ENCODE measurements around the gene LNPEP. TPM values are rescaled to one million over a fixed set of nuclear protein-coding genes. Genes with fewer than 3 reads are reported as not detected.

LNPEP gene
- total RNA-seq, 2 experiments from 2014 or later: 79.1 to 116 TPM

GRCh38 chr5:97004423-97005060, 68.7 kb downstream of the LNPEP start:
- Histone ChIP-seq H3K79me2 (ENCODE audit: insufficient read depth, low read depth, low read length) (no peaks in the 10 kb centered on the region), H3K36me3 (ENCODE audit: insufficient read depth, low read length) (peaks cover 80% of the 10 kb centered on the region), H3K9me3 (ENCODE audit: low read length) (no peaks in the 10 kb centered on the region), H3K4me1 (ENCODE audit: insufficient read depth, low read length, poor library complexity, severe bottlenecking) (peaks cover 21% of the 10 kb centered on the region), H3K4me3 (ENCODE audit: low read depth, low read length, poor library complexity, severe bottlenecking) (no peak overlapping the region), H3K9me2 (ENCODE audit: insufficient read depth, low read length) (no peaks in the 10 kb centered on the region), H3K4me2 (ENCODE audit: low read length) (no peak overlapping the region), H2AFZ (ENCODE audit: low read length) (no peak overlapping the region), H4K20me1 (ENCODE audit: insufficient read depth, low read length) (no peaks in the 10 kb centered on the region), H3K27ac (ENCODE audit: low read depth, low read length, poor library complexity, severe bottlenecking) (no peak overlapping the region)
- no peak for DNase-seq (ENCODE audit: low spot score)
- BruUV-seq (replicated peaks): no TSS peak
- intact Hi-C loops (cut with micrococcal nuclease; ENCODE audit: unreplicated experiment): no loop called here
- no peak for TF ChIP-seq EZH2phosphoT487 (IDR thresholded peaks at IDR 0.05; ENCODE audit: borderline replicate concordance, low read depth, low read length)
- TF ChIP-seq, protein P1, sequence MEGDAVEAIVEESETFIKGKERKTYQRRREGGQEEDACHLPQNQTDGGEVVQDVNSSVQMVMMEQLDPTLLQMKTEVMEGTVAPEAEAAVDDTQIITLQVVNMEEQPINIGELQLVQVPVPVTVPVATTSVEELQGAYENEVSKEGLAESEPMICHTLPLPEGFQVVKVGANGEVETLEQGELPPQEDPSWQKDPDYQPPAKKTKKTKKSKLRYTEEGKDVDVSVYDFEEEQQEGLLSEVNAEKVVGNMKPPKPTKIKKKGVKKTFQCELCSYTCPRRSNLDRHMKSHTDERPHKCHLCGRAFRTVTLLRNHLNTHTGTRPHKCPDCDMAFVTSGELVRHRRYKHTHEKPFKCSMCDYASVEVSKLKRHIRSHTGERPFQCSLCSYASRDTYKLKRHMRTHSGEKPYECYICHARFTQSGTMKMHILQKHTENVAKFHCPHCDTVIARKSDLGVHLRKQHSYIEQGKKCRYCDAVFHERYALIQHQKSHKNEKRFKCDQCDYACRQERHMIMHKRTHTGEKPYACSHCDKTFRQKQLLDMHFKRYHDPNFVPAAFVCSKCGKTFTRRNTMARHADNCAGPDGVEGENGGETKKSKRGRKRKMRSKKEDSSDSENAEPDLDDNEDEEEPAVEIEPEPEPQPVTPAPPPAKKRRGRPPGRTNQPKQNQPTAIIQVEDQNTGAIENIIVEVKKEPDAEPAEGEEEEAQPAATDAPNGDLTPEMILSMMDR (conservative IDR thresholded peaks at IDR 0.05; ENCODE audit: low read length): no peak
- ChIA-PET CTCF (ENCODE audit: unreplicated experiment) (no interaction called here), POLR2A (interaction anchor here (0.6 to 1.4 kb wide), 2 partner anchors 11 to 89 kb away, joined by 3 to 5 read pairs; no protein-coding TSS in a partner anchor)

DNA sequence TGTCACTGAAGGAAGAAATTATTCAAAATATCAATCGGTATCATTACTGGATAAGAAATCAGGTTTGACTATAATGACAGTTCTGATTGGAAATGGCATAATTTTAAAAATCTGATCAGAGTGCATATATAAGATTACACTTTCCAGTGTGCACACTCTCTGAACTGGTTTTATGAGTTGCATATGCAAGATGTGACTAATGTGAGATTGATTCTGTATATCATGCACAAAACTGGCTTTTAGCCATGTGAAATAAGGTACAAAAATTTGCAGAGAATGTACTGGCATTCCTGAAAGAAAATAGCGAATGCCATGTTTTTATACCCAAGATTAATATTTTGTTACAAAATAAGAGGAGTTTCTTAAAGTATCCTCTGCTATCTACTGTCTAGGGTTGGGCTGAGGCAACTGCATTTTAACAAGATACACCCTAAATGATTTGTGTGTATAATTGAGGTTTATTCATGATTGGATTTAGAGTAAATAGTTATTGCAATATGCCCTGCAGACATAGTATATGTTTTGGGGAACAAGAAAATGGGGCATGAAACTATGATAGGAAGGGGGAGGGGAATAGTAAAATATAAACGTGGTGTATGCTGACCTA, 70.7 kb downstream of the LNPEP start:
- Histone ChIP-seq H3K4me3 (ENCODE audit: low read depth, low read length, poor library complexity, severe bottlenecking) (no peak overlapping the region), H3K36me3 (ENCODE audit: insufficient read depth, low read length) (peaks cover 77% of the 10 kb centered on the region), H3K79me2 (ENCODE audit: insufficient read depth, low read depth, low read length) (peaks cover 9% of the 10 kb centered on the region; the same call in 1 of the 2 replicates), H4K20me1 (ENCODE audit: insufficient read depth, low read length) (no peaks in the 10 kb centered on the region), H2AFZ (ENCODE audit: low read length) (no peak overlapping the region), H3K27ac (ENCODE audit: low read depth, low read length, poor library complexity, severe bottlenecking) (no peak overlapping the region), H3K9me3 (ENCODE audit: low read length) (no peaks in the 10 kb centered on the region), H3K9me2 (ENCODE audit: insufficient read depth, low read length) (no peaks in the 10 kb centered on the region), H3K4me1 (ENCODE audit: insufficient read depth, low read length, poor library complexity, severe bottlenecking) (peaks cover 37% of the 10 kb centered on the region), H3K4me2 (ENCODE audit: low read length) (no peak overlapping the region)
- CTCF ChIA-PET (ENCODE audit: unreplicated experiment): no interaction called here
- intact Hi-C loops (cut with micrococcal nuclease; ENCODE audit: unreplicated experiment): no loop called here
- DNase-seq (ENCODE audit: low spot score): no peak
- POLR2A ChIA-PET: interaction anchor here (1.0 kb wide), 1 partner anchor 33 kb away, joined by 3 read pairs; no protein-coding TSS in a partner anchor
- TF ChIP-seq, protein P1 (conservative IDR thresholded peaks at IDR 0.05; ENCODE audit: low read length): no peak
- TF ChIP-seq EZH2phosphoT487 (IDR thresholded peaks at IDR 0.05; ENCODE audit: borderline replicate concordance, low read depth, low read length): no peak
- BruUV-seq (replicated peaks): no TSS peak

Data from OCI-LY7 (cell line).